HCT116 (cell line): ENCODE measurements around the gene SHCBP1. TPM values are rescaled to one million over a fixed set of nuclear protein-coding genes. Genes with fewer than 3 reads are reported as not detected.

Experiments
- ATAC-seq: fragments of 200-7000 bp; cut with Tn5 transposase; 2 replicates; pipeline ENCODE4 v1.9.1; 2020; ENCODE audit warnings: mild to moderate bottlenecking, moderate library complexity
- BruUV-seq: library from RNA; stranded (reverse); fragments of 400-500 nt; replicated peaks from 2 replicates; lab custom pipeline; 2021; lab: Mats Ljungman, UMichigan
- CTCF ChIA-PET: fragments of 300-600 bp; sonication (Branson Sonifier 250); formaldehyde crosslinking; loops from one replicate; lab custom pipeline; 2021; ENCODE audit warnings: antibody characterized with exemption; lab: Charles Lee
- POLR2A ChIA-PET: fragments of 300-600, 350-600 bp; sonication (Branson Sonifier 250); formaldehyde crosslinking; loops from one replicate; lab custom pipeline; 2021; ENCODE audit warnings: antibody characterized with exemption; lab: Charles Lee
- RAD21 ChIA-PET, 2 experiments: fragments of 300-600 bp; sonication (Branson Sonifier 250); formaldehyde crosslinking; loops; one replicate each; lab custom pipeline; 2023; ENCODE audit warnings: low total read pairs in 2 of 2; ENCODE audit not compliant: uncharacterized antibody in 2 of 2, unreplicated experiment in 2 of 2, low non-redundant PET in 1 of 2; lab: Charles Lee
- DNase-seq: peaks from one replicate; pipeline ENCODE4 v3.0.0-alpha.2; 2010; ENCODE audit warnings: low read depth, low spot score
- H2AFZ ChIP-seq: fragments of 200-600 bp; shearing (Covaris generic), sonication (generic); 2 replicates; pipeline ENCODE4 v1.6.1; 2017; ENCODE audit warnings: low read depth, mixed run types, mixed read lengths, antibody characterized with exemption, low read length; ENCODE audit not compliant: poor library complexity, severe bottlenecking
- H3K27ac ChIP-seq: 2 replicates; pipeline ENCODE4 v1.5.1; 2012; ENCODE audit warnings: low read depth, low read length
- H3K27me3 ChIP-seq: fragments of 200-600 bp; sonication (generic); 2 replicates; pipeline ENCODE4 v1.6.1; 2016; ENCODE audit warnings: mixed run types, low read length, mixed read lengths; ENCODE audit not compliant: insufficient read depth
- H3K36me3 ChIP-seq, 2 experiments: fragments of 200-500 bp in 1 of 2; fragments of 200-600 bp in 1 of 2; sonication (Bioruptor generic) in 1 of 2; sonication (generic) in 1 of 2; 2 replicates each; pipeline versions ENCODE4 v1.5.1 to v1.6.1; 2014 to 2016; ENCODE audit warnings: low read length in 2 of 2, inconsistent platforms in 1 of 2, mixed read lengths in 1 of 2, mixed run types in 1 of 2; ENCODE audit not compliant: insufficient read depth in 2 of 2, control insufficient read depth in 1 of 2
- H3K4me1 ChIP-seq, 2 experiments: fragments of 200-600 bp in 1 of 2; sonication (generic) in 1 of 2; 2 replicates each; pipeline versions ENCODE4 v1.5.1 to v1.6.1; 2012 to 2017; ENCODE audit warnings: low read length in 2 of 2, inconsistent platforms in 1 of 2, mild to moderate bottlenecking in 1 of 2, mixed read lengths in 1 of 2, mixed run types in 1 of 2, moderate library complexity in 1 of 2; ENCODE audit not compliant: insufficient read depth in 2 of 2, control insufficient read depth in 1 of 2
- H3K4me2 ChIP-seq: fragments of 200-600 bp; sonication (generic); 2 replicates; pipeline ENCODE4 v1.6.1; 2017; ENCODE audit warnings: mixed run types, low read length, mixed read lengths
- H3K4me3 ChIP-seq, 2 experiments: fragments of 200-600 bp in 1 of 2; sonication (generic) in 1 of 2; replicated peaks in 1 of 2; 2 replicates each; pipeline ENCODE4 v1.5.1; 2011 to 2016; ENCODE audit warnings: low read length in 2 of 2, control low read depth in 1 of 2, low read depth in 1 of 2, mild to moderate bottlenecking in 1 of 2, mixed read lengths in 1 of 2, mixed run types in 1 of 2
- H3K79me2 ChIP-seq: fragments of 200-600 bp; sonication (generic); 2 replicates; pipeline ENCODE4 v1.6.1; 2017; ENCODE audit warnings: mild to moderate bottlenecking, mixed run types, low read length, moderate library complexity, mixed read lengths; ENCODE audit not compliant: insufficient read depth
- H3K9ac ChIP-seq: fragments of 200-600 bp; sonication (generic); 2 replicates; pipeline ENCODE4 v1.6.1; 2016; ENCODE audit warnings: low read length, mixed read lengths
- H3K9me2 ChIP-seq: fragments of 200-600 bp; sonication (generic), shearing (Covaris generic); 2 replicates; pipeline ENCODE4 v1.6.1; 2017; ENCODE audit warnings: mixed run types, mild to moderate bottlenecking, moderate library complexity; ENCODE audit not compliant: insufficient read depth
- H3K9me3 ChIP-seq, 2 experiments: fragments of 200-500 bp in 1 of 2; fragments of 200-600 bp in 1 of 2; sonication (Bioruptor generic) in 1 of 2; sonication (generic) in 1 of 2; 2 replicates each; pipeline ENCODE4 v1.6.1; 2014 to 2017; ENCODE audit warnings: low read length in 2 of 2, mixed read lengths in 2 of 2, inconsistent platforms in 1 of 2, low read depth in 1 of 2, mild to moderate bottlenecking in 1 of 2, mixed run types in 1 of 2, moderate library complexity in 1 of 2; ENCODE audit not compliant: control insufficient read depth in 1 of 2, insufficient read depth in 1 of 2
- H4K20me1 ChIP-seq: fragments of 200-600 bp; sonication (generic), shearing (Covaris generic); 2 replicates; pipeline ENCODE4 v1.6.1; 2017; ENCODE audit warnings: mixed run types, mild to moderate bottlenecking, moderate library complexity; ENCODE audit not compliant: insufficient read depth
- CEBPB ChIP-seq: IDR thresholded peaks from 2 replicates; pipeline ENCODE4 v1.6.1; 2012; ENCODE audit warnings: low read depth
- CTCF ChIP-seq, 3 experiments: fragments of 200-600 bp in 1 of 3; sonication (generic) in 1 of 3; IDR thresholded peaks in 2 of 3; conservative IDR thresholded peaks in 1 of 3; 2 replicates each; pipeline ENCODE4 v1.5.1; 2012 to 2017; ENCODE audit warnings: low read depth in 2 of 3, low read length in 2 of 3, antibody characterized with exemption in 1 of 3, borderline replicate concordance in 1 of 3, control low read depth in 1 of 3, mild to moderate bottlenecking in 1 of 3, mixed read lengths in 1 of 3, mixed run types in 1 of 3, moderate library complexity in 1 of 3; ENCODE audit not compliant: insufficient read depth in 1 of 3
- ELF1 ChIP-seq: IDR thresholded peaks from 2 replicates; pipeline ENCODE4 v1.6.1; 2012; ENCODE audit warnings: low read depth, borderline replicate concordance
- EZH2phosphoT487 ChIP-seq: fragments of 200-600 bp; IDR thresholded peaks from 2 replicates; pipeline ENCODE4 v1.6.1; 2018; ENCODE audit warnings: antibody characterized with exemption, borderline replicate concordance
- SRF ChIP-seq: IDR thresholded peaks from 2 replicates; pipeline ENCODE4 v1.6.1; 2012; ENCODE audit warnings: low read depth
- YY1 ChIP-seq: IDR thresholded peaks from 2 replicates; pipeline ENCODE4 v1.6.1; 2011; ENCODE audit warnings: low read length, low read depth, moderate library complexity, mild to moderate bottlenecking; ENCODE audit not compliant: insufficient replicate concordance; ENCODE audit errors: extremely low read depth
- ZFX ChIP-seq: fragments of 450-650 bp; IDR thresholded peaks from 2 replicates; pipeline ENCODE4 v1.6.1; 2017
- intact Hi-C: fragments of 100-400 bp; cut with micrococcal nuclease; formaldehyde crosslinking; loops from 2 replicates; pipeline ENCODE4 v1.10.0; 2022
- total RNA-seq: library from RNA; stranded (reverse); gene quantifications from one replicate; pipeline ENCODE4 v1.2.1, GENCODE V29; 2021; ENCODE audit not compliant: unreplicated experiment

Gene SHCBP1
- total RNA-seq, 1 experiment from 2014 or later = 33.3 TPM

GRCh38 chr16:46549477-46549876 is 71.7 kb downstream of the SHCBP1 start:
- Histone ChIP-seq H3K36me3 (no peaks in the 10 kb centered on the region), H3K9me3 (no peaks in the 10 kb centered on the region), H2AFZ (no peak overlapping the region), H3K79me2 (no peaks in the 10 kb centered on the region), H3K9me2 (no peaks in the 10 kb centered on the region), H3K4me1 (no peaks in the 10 kb centered on the region), H3K27ac (no peak overlapping the region), H3K4me3 (no peak overlapping the region), H3K4me2 (no peak overlapping the region), H3K9ac (no peak overlapping the region), H4K20me1 (no peaks in the 10 kb centered on the region), H3K27me3 (no peaks in the 10 kb centered on the region)
- CTCF ChIA-PET = no interaction called here
- TF ChIP-seq CEBPB = no peak
- TF ChIP-seq ZFX = no peak
- no peak for TF ChIP-seq CTCF (IDR thresholded peaks at IDR 0.05 in 2 of 3, conservative IDR thresholded peaks at IDR 0.05 in 1 of 3; ENCODE audit: borderline replicate concordance in 1 of 3, insufficient read depth in 1 of 3, low read depth in 2 of 3, low read length in 2 of 3)
- no peak for TF ChIP-seq EZH2phosphoT487
- TF ChIP-seq ELF1 = no peak
- no peak for TF ChIP-seq YY1
- TF ChIP-seq SRF = no peak
- intact Hi-C loops = no loop called here
- RAD21 ChIA-PET = no interaction called here
- BruUV-seq = no TSS peak
- ATAC-seq = no peak
- POLR2A ChIA-PET = no interaction called here
- DNase-seq = no peak

Other genes with a start within 250 kb of the SHCBP1 start
- gene VPS35, start 67.8 kb upstream of the SHCBP1 start, total RNA-seq = 115 TPM
- 44.7 TPM for gene ORC6, start 68.3 kb upstream of the SHCBP1 start, total RNA-seq
- 0.22 TPM for gene MYLK3, start 127.0 kb upstream of the SHCBP1 start, total RNA-seq
- 10.2 TPM for gene C16orf87, start 209.8 kb upstream of the SHCBP1 start, total RNA-seq